OCI-M2 (cell line): ENCODE data around the gene MXRA7.

Experiments used
- DNase-seq: peaks from one replicate; lab custom pipeline; 2025; ENCODE audit not compliant: unreplicated experiment; lab: John Stamatoyannopoulos, UW

MXRA7 gene

DNA sequence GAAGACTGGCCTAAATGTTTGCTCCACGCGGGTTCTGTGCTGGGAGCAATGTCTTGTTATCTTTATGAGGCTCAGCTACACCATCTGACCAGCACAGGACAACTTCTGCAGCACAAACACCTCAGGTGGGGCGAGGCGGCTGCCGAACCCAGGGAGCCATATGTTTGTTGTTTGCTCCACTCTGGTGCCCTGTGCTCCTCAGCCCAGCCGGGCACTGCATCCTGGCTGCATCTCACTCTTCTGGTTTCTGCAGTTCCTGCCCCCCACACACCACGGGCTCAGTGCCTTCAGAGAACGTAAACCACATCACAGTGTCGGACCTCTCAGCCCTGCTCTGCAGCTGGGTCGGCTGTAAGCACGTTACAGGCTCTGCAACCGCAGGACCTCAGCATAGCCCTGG is 32.4 kb downstream of the MXRA7 start:
- no peak for DNase-seq

DNA sequence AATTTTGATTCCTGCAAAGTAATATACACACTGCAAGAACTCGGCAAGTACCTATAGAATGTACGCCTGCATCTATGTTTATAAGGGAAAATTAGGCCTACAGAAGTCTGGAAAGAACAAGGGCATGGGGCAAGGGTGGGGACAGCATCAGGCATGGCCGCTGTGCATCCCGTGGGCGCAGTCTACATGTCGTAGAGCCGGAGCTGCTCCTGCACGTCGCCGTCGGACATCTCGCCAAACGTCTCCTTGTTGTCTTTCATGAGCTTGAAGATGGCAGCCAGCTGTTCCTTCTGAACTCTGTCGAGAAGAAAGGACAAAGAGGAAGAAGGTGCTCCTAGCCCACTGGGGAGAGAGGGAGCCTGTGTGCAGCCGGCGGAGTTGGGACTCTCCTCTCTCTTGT is 33.4 kb downstream of the MXRA7 start:
- no peak for DNase-seq

DNA sequence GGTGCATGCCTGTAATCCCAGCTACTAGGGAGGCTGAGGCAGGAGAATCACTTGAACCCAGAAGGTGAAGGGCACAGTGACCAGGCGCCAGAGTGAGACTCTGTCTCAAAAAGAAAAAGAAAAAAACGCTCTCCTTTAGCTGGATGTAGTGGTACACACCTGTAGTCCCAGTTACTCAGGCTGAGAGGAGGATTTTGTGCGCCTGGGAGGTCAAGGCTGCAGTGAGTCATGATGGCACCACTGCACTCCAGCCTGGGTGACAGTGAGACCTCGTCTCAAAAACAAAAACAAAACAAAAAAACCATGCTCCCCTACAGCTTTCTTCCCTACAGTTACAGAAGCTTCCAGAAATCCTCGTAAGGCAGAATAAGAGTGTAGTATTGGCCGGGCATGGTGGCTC is 34.1 kb downstream of the MXRA7 start:
- no peak for DNase-seq

DNA sequence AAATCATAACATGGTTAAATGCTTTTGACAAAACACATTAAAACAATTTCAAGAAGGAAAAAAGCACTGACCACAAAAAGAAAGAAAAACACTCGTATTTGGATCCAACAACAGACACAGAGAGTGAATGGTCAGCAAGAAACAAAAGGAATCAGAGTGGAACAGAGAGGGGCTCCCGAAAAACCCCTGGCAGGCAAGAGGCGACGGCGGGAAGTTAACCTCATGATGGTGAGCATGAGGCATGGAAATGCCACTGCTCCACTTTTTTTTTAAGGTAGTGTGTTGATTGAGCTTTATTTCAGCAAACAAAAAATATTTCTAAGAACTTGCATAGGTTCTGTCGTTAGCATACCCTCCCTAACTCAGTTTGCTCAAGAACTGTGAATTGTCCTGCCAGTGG is 35.1 kb downstream of the MXRA7 start:
- DNase-seq: no peak

DNA sequence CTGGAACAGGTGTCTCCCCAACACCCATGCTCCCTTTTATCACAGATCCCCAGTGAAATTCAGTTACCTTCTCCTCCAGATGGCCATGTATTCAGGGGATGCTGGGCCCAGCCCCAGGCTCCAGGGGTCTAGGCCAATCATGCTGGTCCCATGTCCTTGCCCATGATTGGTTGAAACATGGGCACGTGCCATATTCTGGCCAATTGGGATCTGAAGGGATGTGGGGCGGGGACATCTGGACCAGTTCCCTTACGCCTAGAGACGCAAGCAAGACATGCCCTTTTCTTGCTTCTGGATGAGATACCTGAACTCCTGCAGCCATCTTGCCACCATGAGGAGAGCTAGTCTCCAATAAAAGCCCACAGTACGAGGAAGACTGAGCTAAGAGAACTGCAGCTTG is 36.2 kb downstream of the MXRA7 start:
- DNase-seq: no peak

DNA sequence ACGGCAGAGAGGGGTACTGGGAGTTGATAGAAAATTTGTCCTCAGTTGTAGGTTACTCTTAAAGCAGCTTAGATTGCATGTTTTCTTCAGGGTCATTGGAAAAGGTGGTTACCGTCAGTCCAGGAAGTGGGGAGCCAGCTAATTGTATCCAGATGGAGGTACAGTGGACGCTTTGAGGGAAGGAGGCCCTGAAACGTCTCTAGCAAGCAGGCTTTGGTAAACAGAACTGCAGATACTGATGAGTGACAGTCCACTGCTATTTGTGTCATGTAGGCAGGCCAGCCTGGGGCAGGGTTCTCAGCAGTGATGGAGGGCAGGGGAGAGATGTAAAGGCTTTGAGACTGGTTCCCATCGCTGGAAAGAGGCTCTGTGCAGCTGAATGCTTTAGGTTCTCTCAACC is 37.0 kb downstream of the MXRA7 start:
- no peak for DNase-seq

DNA sequence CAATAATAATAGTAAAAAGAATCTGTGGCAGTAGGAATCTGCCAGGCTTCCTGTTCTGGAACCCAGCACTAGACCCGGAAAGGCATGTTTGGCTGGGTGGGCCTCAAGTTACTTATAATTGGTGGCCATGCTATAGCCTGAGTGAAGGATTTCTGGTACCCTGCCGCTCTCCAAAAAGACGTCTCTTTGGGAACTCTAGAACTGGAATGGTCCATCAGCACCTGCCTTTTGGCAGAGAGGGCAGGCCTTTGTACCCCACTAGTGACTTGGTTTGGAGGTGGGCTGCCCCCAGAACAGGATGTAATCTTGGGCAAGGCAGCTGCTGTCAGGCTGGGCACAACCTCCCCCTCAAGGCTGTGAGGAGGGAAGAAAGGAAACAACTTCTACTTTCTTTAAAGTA is 37.9 kb downstream of the MXRA7 start:
- DNase-seq: no peak

DNA sequence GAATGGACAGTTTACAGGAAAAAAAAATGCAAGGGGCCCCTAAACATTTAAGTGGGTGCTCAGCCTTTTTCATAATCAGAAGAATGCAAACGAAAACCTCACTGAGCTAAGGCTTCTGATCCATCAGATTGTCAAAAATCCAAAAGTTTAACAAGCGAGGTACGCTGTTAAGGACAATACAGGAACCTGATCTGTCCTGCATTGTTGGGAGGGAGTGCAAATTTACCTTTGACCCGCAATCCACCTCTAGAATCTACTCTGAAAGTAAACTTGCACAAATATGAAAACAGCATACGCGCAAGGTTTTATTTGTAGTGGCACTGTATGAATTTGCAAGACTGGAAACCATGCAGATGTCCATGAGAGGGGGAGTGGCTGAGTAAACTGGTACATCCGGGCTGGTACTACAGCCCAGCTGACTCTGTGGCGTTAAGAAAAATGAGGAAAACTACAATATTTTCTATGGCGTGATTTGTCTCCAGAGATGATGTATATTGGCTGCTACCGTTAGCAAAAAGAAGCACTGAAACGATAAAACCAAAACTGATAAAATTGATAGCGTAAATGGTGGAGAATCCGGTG is 38.4 kb downstream of the MXRA7 start:
- DNase-seq: no peak

DNA sequence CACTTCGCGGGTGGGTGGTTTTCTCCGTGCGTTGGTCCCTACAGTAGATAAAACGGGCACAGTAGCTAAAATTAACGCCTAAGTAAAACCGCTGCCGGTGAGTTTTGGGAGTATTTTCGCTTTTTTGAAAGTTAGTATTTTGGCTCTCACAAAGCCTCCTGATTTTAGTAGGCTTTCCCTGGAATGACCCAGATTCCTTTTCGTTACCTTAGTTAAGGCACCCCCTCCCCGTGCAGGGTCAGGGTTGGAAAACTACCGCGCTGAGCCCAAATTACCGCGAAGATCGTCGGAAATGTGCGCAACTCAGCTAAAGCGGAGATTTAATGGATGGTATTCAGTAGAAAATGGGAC is 38.9 kb downstream of the MXRA7 start:
- DNase-seq: no peak

DNA sequence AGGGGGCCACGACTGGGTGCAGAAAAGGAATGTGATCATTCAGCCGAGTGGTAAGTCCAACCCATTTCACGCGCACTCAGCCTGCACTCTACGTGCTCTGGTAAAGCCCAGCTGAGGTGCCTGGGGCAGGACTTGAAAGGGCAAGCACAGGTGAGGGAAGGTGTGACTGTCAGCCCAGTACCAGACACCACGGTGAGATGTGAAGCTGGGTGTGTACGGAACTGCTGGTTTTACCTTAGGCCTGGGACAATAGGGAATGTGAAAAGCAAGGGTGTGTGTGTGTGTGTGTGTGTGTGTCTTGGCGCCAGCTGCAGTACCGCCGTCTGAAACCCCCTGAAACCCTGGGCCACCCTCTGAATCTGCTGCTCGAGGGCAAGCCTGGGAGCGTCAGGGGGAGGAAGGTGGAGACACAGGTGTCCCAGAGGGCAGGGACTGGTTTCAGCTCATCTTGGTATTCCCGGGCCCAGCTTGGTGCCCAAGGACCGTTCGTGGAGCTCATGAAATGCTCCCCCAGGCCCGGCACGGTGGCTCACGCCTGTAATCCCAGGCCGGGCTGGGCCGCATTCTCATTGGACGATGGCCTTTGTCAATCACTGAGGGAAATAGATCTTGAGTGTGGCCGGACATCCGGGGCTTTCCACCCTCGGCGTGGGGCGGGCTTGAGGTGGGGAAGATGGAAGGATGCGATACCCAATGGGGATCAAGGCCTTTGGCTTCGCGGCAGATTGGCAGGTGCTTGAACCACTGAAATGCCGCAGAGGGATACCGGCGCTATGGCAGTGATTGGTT is 39.4 kb downstream of the MXRA7 start:
- DNase-seq: peak; percentile 84

DNA sequence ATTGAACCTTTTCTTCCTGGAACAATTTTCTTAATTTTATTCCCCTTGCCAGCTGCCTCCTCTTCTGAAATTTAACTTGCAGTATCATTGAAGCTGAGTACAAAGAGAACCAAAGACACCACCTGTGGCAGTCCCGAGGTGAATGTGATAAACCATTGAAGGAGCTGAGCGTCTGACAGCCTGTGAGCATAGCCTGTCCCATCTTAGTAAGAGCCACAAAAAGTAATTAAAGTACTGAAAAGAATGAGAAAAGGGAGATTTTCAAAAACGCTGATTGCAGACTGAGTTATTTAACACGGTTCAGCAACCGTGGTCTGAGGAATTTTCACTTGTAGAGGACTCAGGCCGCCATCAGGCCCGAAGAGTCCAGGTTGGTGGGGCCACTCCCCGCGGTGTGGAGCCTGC is 40.0 kb downstream of the MXRA7 start:
- no peak for DNase-seq

DNA sequence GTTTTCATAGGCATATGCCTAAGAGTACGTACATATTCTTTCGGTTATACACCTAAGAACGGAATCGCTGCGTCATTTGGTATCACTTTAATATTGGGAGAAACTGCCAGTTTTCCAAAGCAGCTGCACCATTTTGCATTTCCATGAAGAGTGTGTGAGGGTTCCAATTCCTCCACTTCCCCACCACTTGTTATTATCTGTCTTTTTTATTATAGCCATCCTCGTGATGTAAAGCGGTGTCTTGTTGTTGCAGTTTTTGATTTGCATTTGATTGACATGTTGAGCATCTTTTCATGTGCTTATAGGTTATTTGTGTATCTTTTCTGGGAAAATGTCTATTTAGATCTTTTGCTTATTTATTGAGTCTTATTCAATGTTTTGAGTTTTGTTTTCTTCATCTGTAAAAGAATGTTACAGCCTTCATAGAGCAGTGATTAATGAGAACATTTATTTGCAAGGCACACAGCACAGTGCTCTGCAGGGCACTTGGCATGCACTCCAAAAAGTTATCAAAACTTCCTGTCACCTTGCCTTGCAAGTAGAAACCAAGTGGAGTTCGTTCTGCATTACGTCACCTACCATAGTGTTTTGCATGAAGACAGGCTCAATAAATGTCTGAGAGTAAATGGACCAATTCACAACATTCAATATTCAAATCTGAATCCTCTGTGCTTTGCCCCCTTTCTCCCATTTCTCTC is 40.6 kb downstream of the MXRA7 start:
- DNase-seq: no peak

DNA sequence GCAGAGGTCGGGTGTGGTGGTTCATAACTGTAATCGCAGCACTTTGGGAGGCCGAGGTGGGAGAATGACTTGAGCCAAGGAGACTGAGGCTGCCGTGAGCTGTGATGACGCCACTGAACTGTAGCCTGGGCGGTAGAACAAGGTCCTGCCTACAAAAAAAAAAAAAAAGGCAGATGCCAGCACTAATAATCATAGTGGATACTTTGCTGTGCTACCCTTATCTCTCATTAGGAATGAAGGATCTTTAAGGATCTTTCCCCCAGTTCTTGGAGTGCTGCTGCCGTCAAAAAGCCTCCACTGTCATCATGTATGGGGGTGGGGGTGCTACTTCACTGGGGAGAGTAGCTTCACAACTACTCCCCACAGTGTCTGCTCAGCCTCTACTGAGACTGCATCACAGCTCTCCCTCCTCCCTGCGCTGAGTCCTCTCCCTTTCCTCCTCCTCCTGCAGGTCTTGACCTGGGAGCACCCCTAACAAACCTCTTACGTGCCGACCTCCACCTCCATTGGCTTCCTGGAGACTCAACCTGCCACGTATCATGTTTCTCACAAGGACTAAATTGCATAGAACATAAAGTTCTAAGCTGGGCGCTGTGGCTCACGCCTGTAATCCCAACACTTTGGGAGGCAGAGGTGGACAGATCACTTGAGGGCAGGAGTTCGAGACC is 42.8 kb downstream of the MXRA7 start:
- DNase-seq: no peak

DNA sequence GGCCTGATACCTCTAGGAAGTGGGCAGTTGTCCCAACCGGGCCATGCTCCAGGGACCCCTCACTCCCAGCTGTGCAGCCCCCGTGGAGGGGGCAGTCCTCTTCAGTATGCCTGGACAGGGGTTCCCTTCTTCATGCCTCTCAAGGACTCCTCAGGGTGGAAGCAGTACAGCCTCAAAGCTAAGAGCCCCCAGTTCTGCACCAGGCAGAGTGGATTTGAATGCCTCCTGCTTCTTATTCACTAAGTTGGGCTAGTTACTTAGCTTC is 43.3 kb downstream of the MXRA7 start:
- no peak for DNase-seq

DNA sequence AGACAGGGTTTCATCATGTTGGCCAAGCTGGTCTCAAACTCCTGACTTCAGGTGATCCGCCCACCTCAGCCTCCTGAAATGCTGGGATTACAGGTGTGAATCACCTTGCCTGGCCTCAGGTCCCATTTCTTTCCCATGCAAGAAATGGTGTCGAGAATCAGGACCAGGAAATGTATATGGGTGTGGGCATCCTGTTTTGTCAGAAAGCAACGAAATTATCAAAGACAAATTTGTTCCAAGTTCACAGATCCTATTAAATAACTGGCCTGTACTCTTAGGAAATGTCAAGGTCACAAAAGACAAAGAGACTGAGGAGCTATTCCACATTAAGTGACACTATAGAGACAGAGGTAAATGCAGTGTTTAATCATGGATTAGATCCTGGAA is 50.1 kb downstream of the MXRA7 start:
- no peak for DNase-seq

DNA sequence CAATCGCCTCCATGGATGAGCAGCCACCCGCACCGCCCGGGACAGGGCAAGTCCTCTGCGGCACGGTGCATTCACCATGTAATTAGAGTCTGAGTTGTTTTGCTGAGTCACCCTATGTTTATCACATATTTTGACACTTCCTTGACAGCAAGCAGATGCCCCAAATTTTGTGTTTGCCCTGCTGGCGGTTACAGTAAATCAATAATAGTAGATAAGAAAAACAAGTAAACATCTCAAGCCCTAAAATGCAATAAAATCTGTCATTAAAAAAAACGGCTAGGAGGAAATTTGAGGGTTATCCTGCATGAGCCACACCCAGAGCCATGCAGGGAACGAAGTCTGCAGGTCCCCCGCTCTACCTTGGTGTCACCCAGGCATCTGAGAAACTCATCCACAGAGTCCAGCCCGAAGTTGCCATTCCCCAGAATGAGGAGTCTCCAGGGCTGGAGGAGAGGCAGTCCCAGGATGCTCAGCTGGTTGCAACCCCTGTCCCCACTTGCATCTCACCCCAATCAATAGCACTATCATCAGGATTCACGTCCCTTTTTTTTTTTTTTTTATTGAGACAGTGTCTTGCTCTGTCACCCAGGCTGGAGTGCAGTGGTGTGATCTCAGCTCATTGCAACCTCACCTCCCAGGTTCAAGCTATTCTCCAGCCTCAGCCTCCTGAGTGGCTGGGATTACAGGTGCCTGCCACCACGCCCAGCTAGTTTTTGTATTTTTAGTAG is 50.7 kb downstream of the MXRA7 start:
- DNase-seq: no peak

DNA sequence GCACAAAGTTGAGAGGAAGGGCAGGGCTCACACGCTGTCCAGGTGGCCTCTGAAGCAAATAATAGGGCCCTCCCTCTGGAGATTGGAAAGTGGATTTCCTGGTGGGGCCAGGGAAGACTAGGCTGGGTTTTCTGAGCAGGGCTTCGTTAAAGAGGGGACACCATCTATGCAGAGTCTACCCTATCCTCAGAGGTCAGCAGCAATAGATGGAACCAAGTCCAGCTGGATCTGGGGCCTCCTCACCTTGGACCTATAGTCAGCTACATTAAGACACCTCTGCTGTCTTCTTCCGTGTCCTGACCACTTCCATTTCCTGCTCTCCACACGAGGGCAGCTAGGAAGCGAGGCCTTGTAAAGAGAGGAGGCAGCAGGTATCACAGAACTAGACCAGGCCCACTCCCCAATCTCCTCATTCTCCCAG is 52.5 kb downstream of the MXRA7 start:
- no peak for DNase-seq

DNA sequence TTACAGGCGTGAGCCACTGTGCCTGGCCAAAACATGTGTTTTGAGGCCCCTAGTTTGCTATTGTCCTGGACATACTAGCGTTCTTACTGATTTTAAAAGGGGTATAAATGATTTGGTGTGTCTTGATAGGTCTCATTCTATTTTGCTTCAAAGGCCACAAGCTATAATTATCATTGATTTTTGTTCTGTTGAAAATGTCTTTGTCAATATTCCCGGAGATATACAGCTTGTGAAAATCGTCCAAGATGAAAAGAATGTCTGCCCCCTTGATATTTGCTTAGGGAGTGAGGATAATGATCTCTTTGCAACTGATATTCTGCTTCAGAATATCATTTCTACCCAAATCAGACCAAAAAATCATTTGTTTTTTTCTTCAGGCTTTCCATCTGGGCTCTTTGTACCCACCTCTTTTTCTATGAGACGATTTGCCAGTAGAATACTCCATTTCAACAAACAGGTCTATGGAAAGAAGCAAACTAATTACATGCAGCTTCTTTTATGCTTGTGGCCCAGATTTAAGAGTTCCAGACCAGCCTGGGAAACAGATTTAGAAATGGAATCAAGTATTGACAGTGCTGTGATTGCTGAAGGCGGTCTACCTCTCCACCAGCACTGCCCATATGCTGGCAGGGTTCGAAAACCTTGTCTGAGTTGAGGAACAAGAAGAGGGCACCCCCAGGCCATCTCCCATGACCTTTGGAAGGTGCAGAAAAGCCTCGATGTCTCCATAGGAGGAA is 53.1 kb downstream of the MXRA7 start:
- no peak for DNase-seq

DNA sequence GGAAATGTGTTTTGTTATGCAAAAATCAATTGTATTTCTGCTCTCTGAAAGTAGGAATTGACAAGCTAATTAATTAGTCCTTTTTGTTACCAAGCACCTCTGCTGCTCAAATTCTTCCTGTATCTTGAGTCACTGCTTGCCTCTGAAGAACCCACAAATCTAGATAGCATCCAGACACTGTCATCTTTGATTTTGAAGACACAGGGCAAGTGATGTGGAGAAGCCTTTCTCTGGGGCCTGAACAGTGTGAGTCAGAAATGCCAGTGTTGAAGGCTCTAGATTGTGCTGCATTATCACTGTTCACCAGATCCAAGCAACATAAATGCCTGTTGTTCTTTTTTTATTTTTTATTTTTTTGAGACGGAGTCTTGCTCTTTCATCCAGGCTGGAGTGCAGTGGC is 56.4 kb downstream of the MXRA7 start:
- no peak for DNase-seq

DNA sequence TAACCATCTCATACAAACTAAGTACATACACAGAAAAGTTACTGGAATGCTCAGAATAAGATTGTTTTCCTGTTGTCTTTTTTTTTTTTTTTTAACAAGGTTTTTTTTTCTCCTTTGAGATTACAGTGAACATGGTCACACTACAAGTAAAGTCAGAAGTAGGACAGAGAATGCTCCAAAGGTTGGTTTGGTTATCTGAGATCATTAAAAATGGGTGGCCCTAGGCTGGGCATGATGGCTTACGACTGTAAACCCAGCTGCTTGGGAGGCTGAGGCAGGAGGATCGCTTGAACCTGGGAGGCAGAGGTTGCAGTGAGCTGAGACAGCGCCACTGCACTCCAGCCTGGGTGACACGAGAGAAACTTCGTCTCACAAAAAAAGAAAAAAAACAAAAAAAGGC is 60.3 kb downstream of the MXRA7 start:
- no peak for DNase-seq

DNA sequence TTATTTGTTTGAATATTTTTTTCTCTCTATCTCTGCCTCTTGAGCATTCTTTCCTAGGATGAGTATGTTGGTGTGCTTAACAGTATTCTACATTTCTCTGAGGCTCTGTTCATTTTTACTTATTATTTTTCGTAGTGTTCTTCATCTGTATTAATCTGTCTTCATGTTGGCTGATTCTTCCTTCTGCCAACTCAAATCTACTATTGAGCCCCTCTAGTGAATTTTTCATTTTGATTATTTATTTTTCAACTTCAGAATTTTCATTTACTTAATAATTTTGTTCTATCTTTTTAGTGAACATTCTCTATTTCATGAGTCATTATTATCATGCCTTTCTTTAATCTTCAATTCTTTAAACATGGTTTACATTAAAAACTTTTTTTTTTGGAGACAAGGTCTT is 64.1 kb downstream of the MXRA7 start:
- DNase-seq: no peak
